Measurements from ENCODE around the gene ELP5. TPM values are rescaled to one million over a fixed set of nuclear protein-coding genes. Genes with fewer than 3 reads are reported as not detected.
A peak's percentile ranks its signal among the peaks of the same experiment; 100 is the strongest.

ELP5 gene
- total RNA-seq, 1 donor from 2014 or later, result 35.0 TPM

GRCh38 chr17:7221278-7222092 lies 30.5 kb upstream of the ELP5 start:
- intact Hi-C loops (cut with DNase I), result no loop called here
- Histone ChIP-seq H3K27ac (peak overlapping the region; percentile 95), H3K4me3 (no peak overlapping the region), H3K4me1 (peaks cover 38% of the 10 kb centered on the region), H3K27me3 (no peaks in the 10 kb centered on the region), H3K36me3 (peaks cover 52% of the 10 kb centered on the region), H3K9me3 (no peaks in the 10 kb centered on the region)
- ATAC-seq (no peak), DNase-seq (no peak)
- no peak for TF ChIP-seq CTCF (IDR thresholded peaks at IDR 0.05)

GRCh38 chr17:7222093-7222971 lies 29.7 kb upstream of the ELP5 start:
- no peak for TF ChIP-seq CTCF (IDR thresholded peaks at IDR 0.05)
- H3K4me1 ChIP-seq, result peaks cover 34% of the 10 kb centered on the region
- no peak overlapping the region for H3K27ac ChIP-seq
- intact Hi-C loops (cut with DNase I), result no loop called here
- peaks cover 61% of the 10 kb centered on the region for H3K36me3 ChIP-seq
- no peaks in the 10 kb centered on the region for H3K9me3 ChIP-seq
- DNase-seq (no peak), ATAC-seq (no peak)
- no peaks in the 10 kb centered on the region for H3K27me3 ChIP-seq
- no peak overlapping the region for H3K4me3 ChIP-seq

- no peak overlapping the region for H3K27ac ChIP-seq
Measured at GRCh38 chr17:7222972-7223292, 29.1 kb upstream of the ELP5 start.

GRCh38 chr17:7223375-7223774 lies 28.6 kb upstream of the ELP5 start:
- Histone ChIP-seq H3K36me3 (peaks cover 69% of the 10 kb centered on the region), H3K27ac (no peak overlapping the region), H3K27me3 (no peaks in the 10 kb centered on the region), H3K4me1 (peaks cover 25% of the 10 kb centered on the region), H3K4me3 (no peak overlapping the region), H3K9me3 (no peaks in the 10 kb centered on the region)
- DNase-seq (no peak), ATAC-seq (no peak)
- intact Hi-C loops (cut with DNase I), result no loop called here
- no peak for TF ChIP-seq CTCF (IDR thresholded peaks at IDR 0.05)

More at GRCh38 chr17:7222972-7223292, 29.1 kb upstream of the ELP5 start:
- H3K4me3 ChIP-seq, result no peak overlapping the region
- no peaks in the 10 kb centered on the region for H3K27me3 ChIP-seq
- TF ChIP-seq CTCF (IDR thresholded peaks at IDR 0.05), result no peak
- peaks cover 30% of the 10 kb centered on the region for H3K4me1 ChIP-seq
- no peak for DNase-seq
- intact Hi-C loops (cut with DNase I), result no loop called here
- peaks cover 65% of the 10 kb centered on the region for H3K36me3 ChIP-seq
- no peaks in the 10 kb centered on the region for H3K9me3 ChIP-seq
- no peak for ATAC-seq

GRCh38 chr17:7224110-7224509 lies 27.9 kb upstream of the ELP5 start:
- Histone ChIP-seq H3K4me3 (no peak overlapping the region), H3K27me3 (no peaks in the 10 kb centered on the region), H3K4me1 (peaks cover 18% of the 10 kb centered on the region), H3K27ac (no peak overlapping the region), H3K36me3 (peaks cover 76% of the 10 kb centered on the region), H3K9me3 (no peaks in the 10 kb centered on the region)
- intact Hi-C loops (cut with DNase I), result no loop called here
- DNase-seq (no peak), ATAC-seq (no peak)
- no peak for TF ChIP-seq CTCF (IDR thresholded peaks at IDR 0.05)

Data from upper lobe of right lung (tissue), 1 donor.